Fibroblast of lung (primary cell): Measurements from ENCODE around the gene ASAP2. TPM values are rescaled to one million over a fixed set of nuclear protein-coding genes. Genes with fewer than 3 reads are reported as not detected.
A peak's percentile ranks its signal among the peaks of the same experiment; 100 is the strongest.

Experiments used
- DNase-seq, 2 donors: peaks; one replicate each; pipeline versions ENCODE4 v3.0.0 to v3.0.0-alpha.2; 2010; ENCODE audit warnings: low read depth in 2 of 2
- H2AFZ ChIP-seq: 2 replicates; pipeline ENCODE4 v1.5.1; 2012; ENCODE audit warnings: low read length, control low read depth, inconsistent platforms
- H3K27ac ChIP-seq: 2 replicates; pipeline ENCODE4 v1.5.1; 2011; ENCODE audit warnings: low read length, control low read depth; ENCODE audit not compliant: insufficient read depth
- H3K27me3 ChIP-seq: 2 replicates; pipeline ENCODE4 v1.5.1; 2011; ENCODE audit warnings: mild to moderate bottlenecking, low read length; ENCODE audit not compliant: control insufficient read depth, insufficient read depth
- H3K36me3 ChIP-seq: 2 replicates; pipeline ENCODE4 v1.5.1; 2011; ENCODE audit warnings: low read length; ENCODE audit not compliant: control insufficient read depth, insufficient read depth
- H3K4me1 ChIP-seq: 2 replicates; pipeline ENCODE4 v1.5.1; 2011; ENCODE audit warnings: low read length; ENCODE audit not compliant: control insufficient read depth, insufficient read depth; ENCODE audit errors: extremely low read depth
- H3K4me2 ChIP-seq: 2 replicates; pipeline ENCODE4 v1.5.1; 2011; ENCODE audit warnings: low read length, control low read depth; ENCODE audit not compliant: insufficient read depth; ENCODE audit errors: extremely low read depth
- H3K4me3 ChIP-seq, 4 experiments: fragments of 200-600 bp in 1 of 4; sonication (generic) in 1 of 4; replicated peaks in 1 of 4; 2 replicates each; pipeline ENCODE4 v1.5.1; 2011 to 2016; ENCODE audit warnings: low read length in 4 of 4, low read depth in 3 of 4, mild to moderate bottlenecking in 3 of 4, control low read depth in 2 of 4, inconsistent platforms in 1 of 4, mixed read lengths in 1 of 4; ENCODE audit not compliant: insufficient read depth in 1 of 4; ENCODE audit errors: control extremely low read depth in 1 of 4
- H3K79me2 ChIP-seq: 2 replicates; pipeline ENCODE4 v1.5.1; 2012; ENCODE audit warnings: mild to moderate bottlenecking, low read length, inconsistent platforms; ENCODE audit not compliant: control insufficient read depth, insufficient read depth
- H3K9ac ChIP-seq: 2 replicates; pipeline ENCODE4 v1.5.1; 2011; ENCODE audit warnings: mild to moderate bottlenecking, low read length, control low read depth; ENCODE audit not compliant: insufficient read depth
- H3K9me3 ChIP-seq: 2 replicates; pipeline ENCODE4 v1.5.1; 2012; ENCODE audit warnings: low read depth, low read length; ENCODE audit not compliant: control insufficient read depth, insufficient read depth
- H4K20me1 ChIP-seq: 2 replicates; pipeline ENCODE4 v1.5.1; 2011; ENCODE audit warnings: low read length; ENCODE audit not compliant: control insufficient read depth, insufficient read depth; ENCODE audit errors: extremely low read depth
- CTCF ChIP-seq, 2 donors: IDR thresholded peaks in 1 of 2; conservative IDR thresholded peaks in 1 of 2; 1 replicate in 1 of 2; 2 replicates in 1 of 2; pipeline ENCODE4 v1.5.1; 2011 to 2012; ENCODE audit warnings: low read length in 2 of 2, control low read depth in 1 of 2, inconsistent platforms in 1 of 2, low read depth in 1 of 2, mild to moderate bottlenecking in 1 of 2
- EZH2 ChIP-seq: IDR thresholded peaks from 2 replicates; pipeline ENCODE4 v1.5.1; 2012; ENCODE audit warnings: low read length, control low read depth, mild to moderate bottlenecking; ENCODE audit errors: missing control alignments
- polyA plus RNA-seq, 2 donors: library from polyadenylated mRNA; depleted of rRNA in 1 of 2; stranded (reverse) in 1 of 2; unstranded in 1 of 2; fragments of >200 nt; gene quantifications; 2 replicates each; pipeline ENCODE4 v1.2.1, GENCODE V29; 2011 to 2012; ENCODE audit warnings: missing spikeins in 1 of 2
- total RNA-seq: library from RNA; depleted of rRNA; stranded (reverse); fragments of >200 nt; gene quantifications from 2 replicates; pipeline ENCODE4 v1.2.1, GENCODE V29; 2014

Gene ASAP2
- total and polyA plus RNA-seq, 2 donors (not counting 1 experiment from before 2014, with no cell fraction given) = 19.2 to 19.9 TPM

- TF ChIP-seq EZH2 = no peak
- Histone ChIP-seq H3K9me3 (no peaks in the 10 kb centered on the region), H3K36me3 (no peaks in the 10 kb centered on the region), H4K20me1 (no peaks in the 10 kb centered on the region), H2AFZ (no peak overlapping the region), H3K27me3 (no peaks in the 10 kb centered on the region), H3K9ac (no peak overlapping the region), H3K27ac (no peak overlapping the region), H3K4me2 (no peak overlapping the region), H3K4me1 (peaks cover 7% of the 10 kb centered on the region), H3K4me3 (no peak overlapping the region), H3K79me2 (no peaks in the 10 kb centered on the region)
- peak in 1 of 2 donors; percentile 66 for DNase-seq
These were observed 18.9 kb upstream of the ASAP2 start for GRCh38 chr2:9187620-9188214.

- Histone ChIP-seq H3K27ac (no peak overlapping the region), H2AFZ (no peak overlapping the region), H3K9ac (no peak overlapping the region), H3K27me3 (no peaks in the 10 kb centered on the region), H3K4me1 (peaks cover 7% of the 10 kb centered on the region), H3K79me2 (no peaks in the 10 kb centered on the region), H4K20me1 (no peaks in the 10 kb centered on the region), H3K4me2 (no peak overlapping the region), H3K36me3 (no peaks in the 10 kb centered on the region), H3K9me3 (no peaks in the 10 kb centered on the region), H3K4me3 (no peak overlapping the region)
- TF ChIP-seq CTCF (conservative IDR thresholded peaks at IDR 0.05 in 1 of 2, IDR thresholded peaks at IDR 0.05 in 1 of 2; ENCODE audit: low read depth in 1 of 2, low read length in 2 of 2) (no peak), EZH2 (no peak)
- no peak for DNase-seq
These were observed 17.8 kb upstream of the ASAP2 start for GRCh38 chr2:9188823-9189222.

GRCh38 chr2:9189901-9190300 lies 16.7 kb upstream of the ASAP2 start:
- no peak overlapping the region for H3K27ac ChIP-seq

More at GRCh38 chr2:9189901-9190300, 16.7 kb upstream of the ASAP2 start:
- Histone ChIP-seq H3K27me3 (no peaks in the 10 kb centered on the region), H3K79me2 (no peaks in the 10 kb centered on the region), H3K4me1 (peaks cover 7% of the 10 kb centered on the region), H3K4me2 (no peak overlapping the region), H3K4me3 (no peak overlapping the region), H4K20me1 (no peaks in the 10 kb centered on the region), H3K9ac (no peak overlapping the region), H2AFZ (no peak overlapping the region), H3K36me3 (no peaks in the 10 kb centered on the region), H3K9me3 (no peaks in the 10 kb centered on the region)
- TF ChIP-seq CTCF (conservative IDR thresholded peaks at IDR 0.05 in 1 of 2, IDR thresholded peaks at IDR 0.05 in 1 of 2; ENCODE audit: low read depth in 1 of 2, low read length in 2 of 2) (no peak), EZH2 (no peak)
- no peak for DNase-seq
